HG03064 (cell line): Measurements from ENCODE around the gene HOMEZ.
A peak's percentile ranks its signal among the peaks of the same experiment; 100 is the strongest.

Experiments
- ATAC-seq: cut with Tn5 transposase; IDR thresholded peaks from one replicate; pipeline ENCODE4 v1.9.1; 2021; ENCODE audit warnings: low read depth; ENCODE audit not compliant: unreplicated experiment

Gene HOMEZ

GRCh38 chr14:23308721-23309445 is 23.0 kb upstream of the HOMEZ start:
- ATAC-seq, result no peak

GRCh38 chr14:23307687-23308644 is 22.0 kb upstream of the HOMEZ start:
- ATAC-seq, result no peak

- no peak for ATAC-seq
These were observed 21.2 kb upstream of the HOMEZ start for GRCh38 chr14:23307146-23307530.

- ATAC-seq, result no peak
These were observed 20.6 kb upstream of the HOMEZ start, which contains the start of gene BCL2L2 for GRCh38 chr14:23306412-23307145. Gene BCL2L2 (plus strand): TSS chr14:23306833. CDS start chr14:23307768, 935 bp downstream.

DNA sequence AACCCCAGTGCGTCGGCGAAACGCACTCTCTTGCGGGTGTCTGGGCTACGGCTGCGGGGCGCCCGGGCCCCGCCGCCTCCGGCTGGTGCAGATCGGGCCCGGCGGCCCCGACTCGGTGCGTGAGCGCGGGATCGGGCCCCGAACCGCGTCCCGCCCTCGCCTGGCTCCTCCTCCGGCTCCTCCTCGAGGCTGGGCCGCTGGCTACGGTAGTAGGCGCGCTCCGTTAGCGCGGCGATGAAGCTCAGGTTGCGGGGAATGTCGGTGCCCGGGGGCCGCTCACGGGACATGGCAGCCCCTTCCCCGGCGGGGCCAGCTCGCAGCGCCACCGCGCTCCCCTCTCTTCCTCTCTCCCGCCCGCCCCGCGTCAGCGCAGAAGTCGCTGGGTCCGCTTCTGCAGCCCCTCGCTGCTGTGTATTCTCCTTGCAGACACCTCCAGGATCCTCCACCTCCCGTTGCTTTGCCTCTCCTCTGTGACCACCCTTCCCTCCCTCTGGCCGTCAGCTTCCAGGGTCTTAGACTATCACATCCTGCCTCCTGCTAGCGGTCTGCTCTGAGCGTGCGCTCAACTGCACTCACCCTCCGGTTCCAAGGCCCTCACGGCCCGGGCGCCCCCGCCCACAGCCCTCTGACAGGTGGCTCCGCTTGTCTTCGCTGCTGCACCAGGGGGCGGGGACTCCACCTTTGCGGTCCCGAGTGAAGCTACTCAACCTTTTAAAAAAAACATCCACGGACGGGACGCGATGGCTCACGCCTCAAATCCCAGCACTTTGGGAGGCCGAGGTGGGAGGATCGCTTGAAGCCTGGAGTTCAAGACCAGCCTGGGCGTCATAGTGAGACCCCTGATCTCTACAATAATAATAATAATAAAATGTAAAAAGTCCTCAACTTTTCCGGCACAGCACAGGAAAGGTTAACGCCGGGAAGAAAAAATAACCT is 16.6 kb upstream of the HOMEZ start, which contains the start of gene PPP1R3E:
Gene PPP1R3E (minus strand): TSS at position 570 of the 936 bp plus-strand sequence. CDS start 283 bp downstream, at position 287.
- peak; percentile 33 for ATAC-seq

- ATAC-seq, result peak; percentile 16
These were observed 16.0 kb upstream of the HOMEZ start for GRCh38 chr14:23301969-23302289.

DNA sequence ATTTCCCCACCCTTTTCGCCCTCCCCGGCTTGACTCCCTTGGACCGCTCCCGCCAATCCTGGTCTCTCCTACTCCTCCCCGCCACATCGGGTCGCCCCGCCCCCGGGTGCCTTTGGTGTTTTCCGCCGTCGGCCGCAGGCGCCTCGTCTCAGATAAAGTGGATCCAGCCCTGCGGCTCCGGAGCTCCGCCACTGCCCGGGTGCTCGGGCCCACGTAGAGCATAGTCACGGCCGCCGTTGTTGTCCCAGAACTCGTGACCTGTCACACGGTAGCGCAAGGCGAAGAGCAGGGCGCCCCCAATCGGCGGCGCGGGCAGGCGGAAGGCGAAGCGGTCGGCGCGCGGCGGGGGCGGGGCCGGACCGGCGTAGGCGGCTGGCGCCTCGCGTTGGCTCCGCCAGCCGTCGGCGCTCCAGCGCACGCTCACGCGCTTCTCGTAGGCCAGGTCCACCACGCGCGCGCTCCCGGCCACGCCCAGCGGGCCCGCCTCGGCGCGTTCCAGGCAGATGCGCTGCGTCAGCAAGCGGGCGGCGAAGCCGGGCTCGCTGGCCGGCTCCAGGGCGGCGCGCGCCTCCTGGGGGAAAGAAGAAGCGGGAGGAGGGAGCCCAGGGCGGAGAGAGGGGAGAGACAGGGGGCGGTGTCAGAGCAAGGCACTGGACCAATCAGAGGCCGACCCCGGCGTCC is 15.5 kb upstream of the HOMEZ start:
- peak; percentile 76 for ATAC-seq

GRCh38 chr14:23300687-23301223 is 14.8 kb upstream of the HOMEZ start:
- ATAC-seq, result no peak

GRCh38 chr14:23299986-23300686 is 14.2 kb upstream of the HOMEZ start:
- no peak for ATAC-seq

DNA sequence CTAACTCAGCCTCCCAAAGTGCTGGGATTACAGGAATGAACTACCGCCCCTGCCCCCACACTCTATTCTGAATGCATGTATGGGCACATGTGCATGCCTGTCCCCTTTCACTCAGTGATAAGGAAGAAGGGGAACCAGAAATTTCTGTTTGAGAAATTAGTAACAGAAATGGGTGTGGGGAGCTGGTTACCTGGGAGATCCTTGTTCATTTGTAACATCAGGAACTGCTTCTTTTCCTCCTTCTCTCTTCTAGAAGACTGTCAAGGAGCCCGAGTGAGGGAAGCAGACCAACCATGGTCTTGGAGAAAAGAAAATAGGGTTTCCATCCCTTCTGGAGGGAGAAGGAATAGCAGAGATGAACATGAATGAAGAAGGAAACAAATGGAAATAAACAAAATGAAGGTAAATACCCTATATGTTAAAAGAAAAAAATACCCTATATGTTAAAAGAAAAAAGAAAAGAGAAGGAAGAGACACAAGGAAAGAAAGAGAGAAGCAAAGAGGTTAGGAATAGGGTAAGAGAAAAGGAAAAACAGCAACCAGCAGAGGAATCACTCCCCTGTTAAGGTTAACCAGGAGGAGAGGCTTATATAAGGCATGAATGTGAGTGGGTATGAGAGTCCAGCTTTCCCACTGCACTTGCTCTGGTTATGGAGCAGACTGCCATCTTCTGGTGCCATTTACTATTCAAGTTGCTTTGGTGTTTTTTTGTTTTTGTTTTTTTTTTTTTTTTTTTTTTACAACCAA is 13.5 kb upstream of the HOMEZ start:
- ATAC-seq, result no peak

DNA sequence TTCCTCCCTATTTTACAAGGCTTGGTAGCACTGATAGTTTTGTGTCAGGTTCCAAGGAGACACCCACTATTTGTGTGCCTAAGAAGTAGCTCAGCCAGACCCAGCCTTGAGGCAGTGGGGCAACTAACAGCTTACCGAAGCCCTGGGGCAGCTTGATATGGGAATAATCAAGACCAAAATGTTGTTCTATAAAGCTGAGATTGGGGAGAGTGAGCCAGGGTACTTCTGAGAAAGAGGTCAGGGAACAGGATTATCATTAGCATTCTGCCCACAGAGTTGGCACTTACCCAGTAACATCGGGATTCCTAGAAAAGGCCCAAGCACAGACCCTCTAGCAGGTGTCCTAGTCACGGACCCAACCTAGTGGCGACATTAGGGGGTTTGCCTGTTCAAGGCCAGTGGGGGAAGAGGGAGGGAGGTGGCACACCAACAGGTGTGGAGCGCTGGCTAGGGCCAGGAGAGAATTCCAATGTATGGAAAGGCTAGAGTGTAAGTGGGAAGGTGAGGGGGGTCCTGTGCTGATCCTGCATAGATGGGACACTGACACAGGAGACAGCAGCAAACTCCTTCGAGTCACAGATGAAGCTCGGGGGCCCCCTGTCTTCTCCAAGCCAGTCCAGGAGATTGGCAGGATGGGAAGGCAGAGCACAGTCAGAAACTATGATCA is 11.8 kb upstream of the HOMEZ start:
- ATAC-seq, result no peak

DNA sequence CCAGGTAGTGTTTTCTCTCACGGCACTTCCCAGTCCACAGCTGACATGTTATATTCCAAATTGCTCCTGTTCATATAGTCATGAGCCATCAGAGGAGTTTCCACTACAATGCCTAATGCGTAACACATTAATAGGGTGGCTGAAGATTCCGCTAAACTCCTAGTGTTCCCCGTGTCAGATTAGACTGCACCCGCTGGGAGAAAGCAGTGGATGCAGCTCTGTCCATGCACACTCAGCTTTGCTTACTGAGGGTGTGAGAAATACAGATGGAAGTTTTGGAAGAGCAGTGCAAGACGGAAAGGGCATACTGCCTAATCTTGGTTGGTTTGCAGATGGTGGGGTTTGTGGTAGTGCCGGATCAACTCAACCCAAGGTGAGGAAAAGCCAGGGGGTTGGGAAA is 11.2 kb upstream of the HOMEZ start:
- ATAC-seq, result no peak

DNA sequence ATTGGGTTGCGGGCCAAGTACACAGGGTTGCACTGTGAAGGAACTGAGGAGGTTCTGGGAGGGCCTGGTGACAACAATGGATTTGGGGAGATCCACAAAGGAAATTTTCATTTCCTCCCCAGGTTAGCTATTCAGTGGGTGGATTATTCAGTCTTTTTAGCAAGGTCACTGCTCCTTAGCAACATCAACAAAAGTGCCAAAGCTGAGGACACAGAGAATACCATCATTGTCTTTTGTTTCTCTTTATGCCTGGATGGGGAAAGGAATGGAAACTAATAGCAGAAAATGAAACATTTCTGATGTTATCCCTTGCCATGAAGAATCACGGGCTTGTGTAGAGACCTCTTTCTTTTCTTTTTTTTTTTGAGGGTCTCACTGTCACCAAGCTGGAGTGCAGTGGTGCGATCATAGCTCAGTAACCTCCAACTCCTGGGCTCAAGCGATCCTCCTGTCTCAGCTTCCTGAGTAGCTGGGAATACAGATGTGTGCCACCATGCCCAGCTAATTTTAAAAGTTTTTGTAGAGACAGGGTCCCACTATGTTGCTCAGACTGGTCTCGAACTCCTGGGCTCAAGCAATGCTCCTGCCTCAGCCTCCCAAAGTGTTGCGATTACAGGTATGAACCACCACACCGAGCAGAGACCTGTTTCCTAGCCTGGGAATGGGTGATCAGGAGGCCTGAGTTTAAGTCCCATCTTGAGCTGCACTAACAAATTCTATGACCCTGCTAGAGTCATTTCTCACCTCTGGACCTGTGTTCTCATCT is 10.3 kb upstream of the HOMEZ start:
- no peak for ATAC-seq

DNA sequence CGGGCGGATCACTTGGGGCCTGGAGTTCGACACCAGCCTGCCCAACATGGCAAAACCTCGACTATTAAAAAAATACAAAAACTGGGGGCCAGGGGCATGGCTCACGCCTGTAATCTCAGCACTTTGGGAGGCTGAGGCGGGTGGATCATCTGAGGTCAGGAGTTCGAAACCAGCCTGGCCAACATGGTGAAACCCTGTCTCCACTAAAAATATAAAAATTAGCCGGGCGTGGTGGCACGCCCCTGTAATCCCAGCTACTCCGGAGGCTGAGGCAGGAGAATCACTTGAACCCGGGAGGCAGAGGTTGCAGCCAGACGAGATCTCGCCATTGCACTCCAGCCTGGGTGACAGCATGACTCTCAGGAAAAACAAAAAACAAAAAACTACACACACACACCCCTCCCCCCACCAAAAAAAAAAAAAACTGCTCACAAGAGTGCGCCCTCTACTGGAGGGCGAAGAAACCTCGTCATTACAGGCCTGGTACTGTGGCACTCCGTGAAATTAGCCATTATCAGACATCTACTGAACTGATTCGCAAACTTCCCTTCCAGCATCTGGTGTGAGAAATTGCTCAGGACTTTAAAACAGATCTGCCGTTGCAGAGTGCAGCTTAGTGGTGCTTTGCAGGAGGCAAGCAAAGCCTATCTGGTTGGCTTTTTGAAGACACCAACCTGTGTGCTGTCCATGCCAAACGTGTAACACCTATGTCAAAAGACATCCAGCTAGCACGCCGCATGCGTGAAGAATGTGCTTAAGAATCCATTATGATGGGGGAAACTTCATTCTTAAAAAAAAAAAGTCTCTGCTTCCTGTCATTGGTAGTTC is 9.0 kb upstream of the HOMEZ start:
- no peak for ATAC-seq

DNA sequence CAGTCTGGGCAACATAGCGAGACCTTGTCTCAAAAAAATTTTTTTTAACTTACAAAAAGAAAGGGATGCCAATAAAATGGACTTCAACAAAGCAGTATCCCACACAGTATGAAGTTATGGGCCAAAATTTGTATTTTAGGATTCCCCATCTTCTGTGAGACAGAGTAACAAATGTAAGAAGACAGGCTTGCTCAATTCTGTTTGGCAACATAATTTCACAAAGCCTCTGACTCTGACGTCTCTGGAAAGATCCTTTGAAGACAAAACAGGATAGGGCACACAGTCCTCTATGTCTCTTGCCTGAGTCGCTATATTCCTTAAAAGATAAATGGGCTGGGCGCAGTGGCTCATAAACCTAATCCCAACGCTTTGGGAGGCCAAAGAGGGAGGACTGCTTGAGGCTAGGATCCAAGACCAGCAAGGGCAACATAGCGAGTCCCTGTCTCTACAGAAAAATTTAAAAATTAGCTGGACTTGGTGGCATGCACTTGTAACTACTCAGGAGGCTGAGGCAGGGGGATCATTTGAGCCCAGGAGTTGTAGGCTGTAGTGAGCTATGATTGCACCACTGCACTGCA is 1.1 kb upstream of the HOMEZ start:
- ATAC-seq, result no peak
